ENCODE results near the gene TMEM106B.

GRCh38 chr7:12250232-12250631 lies 39.1 kb downstream of the TMEM106B start:
- TF ChIP-seq EZH2 (IDR thresholded peaks at IDR 0.05; ENCODE audit: low read depth), result no peak
- no peak for TF ChIP-seq CTCF (conservative IDR thresholded peaks at IDR 0.05)

All from PC-9 (cell line).